GM12878 (cell line): ENCODE results near the gene METTL8. TPM values are rescaled to one million over a fixed set of nuclear protein-coding genes. Genes with fewer than 3 reads are reported as not detected.

Experiments
- CTCF ChIP-seq, 3 experiments: IDR thresholded peaks in 2 of 3; conservative IDR thresholded peaks in 1 of 3; 2 replicates each; pipeline ENCODE4 v1.5.1; 2011; ENCODE audit warnings: low read depth in 3 of 3, low read length in 3 of 3, mild to moderate bottlenecking in 3 of 3, control low read depth in 2 of 3, moderate library complexity in 2 of 3, inconsistent platforms in 1 of 3, mixed read lengths in 1 of 3; ENCODE audit not compliant: control insufficient read depth in 2 of 3, insufficient read depth in 1 of 3; ENCODE audit errors: extremely low read depth in 1 of 3
- ZNF592 ChIP-seq: fragments of 450-650 bp; IDR thresholded peaks from 2 replicates; pipeline ENCODE4 v1.6.1; 2017; ENCODE audit warnings: mild to moderate bottlenecking, moderate library complexity
- polyA plus RNA-seq, 11 experiments: library from polyadenylated mRNA; depleted of rRNA in 4 of 11; unstranded in 6 of 11; stranded (reverse) in 5 of 11; fragments of >200 nt; fragmentation: Nextera tagmentation in 4 of 11; fragmentation: Illumina TruSeq in 1 of 11; extraction: Ambion mirVana in 4 of 11; extraction: Trizol in 1 of 11; gene quantifications; 1 replicate in 1 of 11; 2 replicates in 10 of 11; pipeline versions ENCODE4 v1.2.1 to v1.2.3, GENCODE V29; 2011 to 2016; ENCODE audit warnings: inconsistent platforms in 2 of 11, missing spikeins in 2 of 11, low read depth in 1 of 11
- total RNA-seq, 4 experiments: library from RNA; depleted of rRNA in 3 of 4; stranded (reverse); fragments of >200 nt in 3 of 4; fragmentation: Illumina TruSeq in 1 of 4; extraction: Trizol in 1 of 4; gene quantifications; 2 replicates each; pipeline versions ENCODE4 v1.2.1 to v1.2.3, GENCODE V29; 2013 to 2021
- TF ChIP-seq, protein P1 (sequence below): fragments of 450-650 bp; formaldehyde crosslinking; IDR thresholded peaks from 2 replicates; pipeline ENCODE4 v1.4.0; 2020; ENCODE audit warnings: mild to moderate bottlenecking, moderate library complexity
- TF ChIP-seq, protein P2 (sequence below): fragments of 450-650 bp; IDR thresholded peaks from 2 replicates; pipeline ENCODE4 v1.6.1; 2016; ENCODE audit warnings: mild to moderate bottlenecking, moderate library complexity, borderline replicate concordance
- TF ChIP-seq, protein P3 (sequence below): fragments of 450-650 bp; IDR thresholded peaks from 2 replicates; pipeline ENCODE4 v1.6.1; 2017; ENCODE audit warnings: mild to moderate bottlenecking, moderate library complexity

METTL8 gene
- total and polyA plus RNA-seq, 10 of the 15 experiments (the other 5 are each of a cell fraction or from before 2014, with no cell fraction given): 30.8 to 96.3 (median 51.5) TPM

- TF ChIP-seq, protein P1, sequence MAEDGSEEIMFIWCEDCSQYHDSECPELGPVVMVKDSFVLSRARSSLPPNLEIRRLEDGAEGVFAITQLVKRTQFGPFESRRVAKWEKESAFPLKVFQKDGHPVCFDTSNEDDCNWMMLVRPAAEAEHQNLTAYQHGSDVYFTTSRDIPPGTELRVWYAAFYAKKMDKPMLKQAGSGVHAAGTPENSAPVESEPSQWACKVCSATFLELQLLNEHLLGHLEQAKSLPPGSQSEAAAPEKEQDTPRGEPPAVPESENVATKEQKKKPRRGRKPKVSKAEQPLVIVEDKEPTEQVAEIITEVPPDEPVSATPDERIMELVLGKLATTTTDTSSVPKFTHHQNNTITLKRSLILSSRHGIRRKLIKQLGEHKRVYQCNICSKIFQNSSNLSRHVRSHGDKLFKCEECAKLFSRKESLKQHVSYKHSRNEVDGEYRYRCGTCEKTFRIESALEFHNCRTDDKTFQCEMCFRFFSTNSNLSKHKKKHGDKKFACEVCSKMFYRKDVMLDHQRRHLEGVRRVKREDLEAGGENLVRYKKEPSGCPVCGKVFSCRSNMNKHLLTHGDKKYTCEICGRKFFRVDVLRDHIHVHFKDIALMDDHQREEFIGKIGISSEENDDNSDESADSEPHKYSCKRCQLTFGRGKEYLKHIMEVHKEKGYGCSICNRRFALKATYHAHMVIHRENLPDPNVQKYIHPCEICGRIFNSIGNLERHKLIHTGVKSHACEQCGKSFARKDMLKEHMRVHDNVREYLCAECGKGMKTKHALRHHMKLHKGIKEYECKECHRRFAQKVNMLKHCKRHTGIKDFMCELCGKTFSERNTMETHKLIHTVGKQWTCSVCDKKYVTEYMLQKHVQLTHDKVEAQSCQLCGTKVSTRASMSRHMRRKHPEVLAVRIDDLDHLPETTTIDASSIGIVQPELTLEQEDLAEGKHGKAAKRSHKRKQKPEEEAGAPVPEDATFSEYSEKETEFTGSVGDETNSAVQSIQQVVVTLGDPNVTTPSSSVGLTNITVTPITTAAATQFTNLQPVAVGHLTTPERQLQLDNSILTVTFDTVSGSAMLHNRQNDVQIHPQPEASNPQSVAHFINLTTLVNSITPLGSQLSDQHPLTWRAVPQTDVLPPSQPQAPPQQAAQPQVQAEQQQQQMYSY (CRISPR knock-in tag): peak; percentile 81
- no peak for TF ChIP-seq CTCF (IDR thresholded peaks at IDR 0.05 in 2 of 3, conservative IDR thresholded peaks at IDR 0.05 in 1 of 3; ENCODE audit: control insufficient read depth in 2 of 3, extremely low read depth in 1 of 3, insufficient read depth in 1 of 3, low read depth in 3 of 3, low read length in 3 of 3)
- TF ChIP-seq, protein P2, sequence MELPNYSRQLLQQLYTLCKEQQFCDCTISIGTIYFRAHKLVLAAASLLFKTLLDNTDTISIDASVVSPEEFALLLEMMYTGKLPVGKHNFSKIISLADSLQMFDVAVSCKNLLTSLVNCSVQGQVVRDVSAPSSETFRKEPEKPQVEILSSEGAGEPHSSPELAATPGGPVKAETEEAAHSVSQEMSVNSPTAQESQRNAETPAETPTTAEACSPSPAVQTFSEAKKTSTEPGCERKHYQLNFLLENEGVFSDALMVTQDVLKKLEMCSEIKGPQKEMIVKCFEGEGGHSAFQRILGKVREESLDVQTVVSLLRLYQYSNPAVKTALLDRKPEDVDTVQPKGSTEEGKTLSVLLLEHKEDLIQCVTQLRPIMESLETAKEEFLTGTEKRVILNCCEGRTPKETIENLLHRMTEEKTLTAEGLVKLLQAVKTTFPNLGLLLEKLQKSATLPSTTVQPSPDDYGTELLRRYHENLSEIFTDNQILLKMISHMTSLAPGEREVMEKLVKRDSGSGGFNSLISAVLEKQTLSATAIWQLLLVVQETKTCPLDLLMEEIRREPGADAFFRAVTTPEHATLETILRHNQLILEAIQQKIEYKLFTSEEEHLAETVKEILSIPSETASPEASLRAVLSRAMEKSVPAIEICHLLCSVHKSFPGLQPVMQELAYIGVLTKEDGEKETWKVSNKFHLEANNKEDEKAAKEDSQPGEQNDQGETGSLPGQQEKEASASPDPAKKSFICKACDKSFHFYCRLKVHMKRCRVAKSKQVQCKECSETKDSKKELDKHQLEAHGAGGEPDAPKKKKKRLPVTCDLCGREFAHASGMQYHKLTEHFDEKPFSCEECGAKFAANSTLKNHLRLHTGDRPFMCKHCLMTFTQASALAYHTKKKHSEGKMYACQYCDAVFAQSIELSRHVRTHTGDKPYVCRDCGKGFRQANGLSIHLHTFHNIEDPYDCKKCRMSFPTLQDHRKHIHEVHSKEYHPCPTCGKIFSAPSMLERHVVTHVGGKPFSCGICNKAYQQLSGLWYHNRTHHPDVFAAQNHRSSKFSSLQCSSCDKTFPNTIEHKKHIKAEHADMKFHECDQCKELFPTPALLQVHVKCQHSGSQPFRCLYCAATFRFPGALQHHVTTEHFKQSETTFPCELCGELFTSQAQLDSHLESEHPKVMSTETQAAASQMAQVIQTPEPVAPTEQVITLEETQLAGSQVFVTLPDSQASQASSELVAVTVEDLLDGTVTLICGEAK: no peak
- TF ChIP-seq ZNF592: peak; percentile 96
- TF ChIP-seq, protein P3, sequence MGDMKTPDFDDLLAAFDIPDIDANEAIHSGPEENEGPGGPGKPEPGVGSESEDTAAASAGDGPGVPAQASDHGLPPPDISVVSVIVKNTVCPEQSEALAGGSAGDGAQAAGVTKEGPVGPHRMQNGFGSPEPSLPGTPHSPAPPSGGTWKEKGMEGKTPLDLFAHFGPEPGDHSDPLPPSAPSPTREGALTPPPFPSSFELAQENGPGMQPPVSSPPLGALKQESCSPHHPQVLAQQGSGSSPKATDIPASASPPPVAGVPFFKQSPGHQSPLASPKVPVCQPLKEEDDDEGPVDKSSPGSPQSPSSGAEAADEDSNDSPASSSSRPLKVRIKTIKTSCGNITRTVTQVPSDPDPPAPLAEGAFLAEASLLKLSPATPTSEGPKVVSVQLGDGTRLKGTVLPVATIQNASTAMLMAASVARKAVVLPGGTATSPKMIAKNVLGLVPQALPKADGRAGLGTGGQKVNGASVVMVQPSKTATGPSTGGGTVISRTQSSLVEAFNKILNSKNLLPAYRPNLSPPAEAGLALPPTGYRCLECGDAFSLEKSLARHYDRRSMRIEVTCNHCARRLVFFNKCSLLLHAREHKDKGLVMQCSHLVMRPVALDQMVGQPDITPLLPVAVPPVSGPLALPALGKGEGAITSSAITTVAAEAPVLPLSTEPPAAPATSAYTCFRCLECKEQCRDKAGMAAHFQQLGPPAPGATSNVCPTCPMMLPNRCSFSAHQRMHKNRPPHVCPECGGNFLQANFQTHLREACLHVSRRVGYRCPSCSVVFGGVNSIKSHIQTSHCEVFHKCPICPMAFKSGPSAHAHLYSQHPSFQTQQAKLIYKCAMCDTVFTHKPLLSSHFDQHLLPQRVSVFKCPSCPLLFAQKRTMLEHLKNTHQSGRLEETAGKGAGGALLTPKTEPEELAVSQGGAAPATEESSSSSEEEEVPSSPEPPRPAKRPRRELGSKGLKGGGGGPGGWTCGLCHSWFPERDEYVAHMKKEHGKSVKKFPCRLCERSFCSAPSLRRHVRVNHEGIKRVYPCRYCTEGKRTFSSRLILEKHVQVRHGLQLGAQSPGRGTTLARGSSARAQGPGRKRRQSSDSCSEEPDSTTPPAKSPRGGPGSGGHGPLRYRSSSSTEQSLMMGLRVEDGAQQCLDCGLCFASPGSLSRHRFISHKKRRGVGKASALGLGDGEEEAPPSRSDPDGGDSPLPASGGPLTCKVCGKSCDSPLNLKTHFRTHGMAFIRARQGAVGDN: peak; percentile 89
Observed at GRCh38 chr2:171322928-171323327, 110.9 kb downstream of the METTL8 start (continued).
